Activated effector memory CD4-positive, alpha-beta T cell treated with anti-CD3 and anti-CD28 coated beads, Interleukin-2, amount 50 U/mL, for 16 hours (primary cell): ENCODE data around the gene P3H2.
"Not testable (repeated sequence)": the region's sequence is repeated elsewhere in the genome, so short reads cannot be mapped to it uniquely, and the experiment has no call there.

Source experiments
- DNase-seq: peaks from one replicate; pipeline ENCODE4 v3.0.0-alpha.2; 2020

P3H2 gene

GRCh38 chr3:190079173-190079572 is 41.5 kb downstream of the P3H2 start:
- not testable (repeated sequence) for DNase-seq

DNA sequence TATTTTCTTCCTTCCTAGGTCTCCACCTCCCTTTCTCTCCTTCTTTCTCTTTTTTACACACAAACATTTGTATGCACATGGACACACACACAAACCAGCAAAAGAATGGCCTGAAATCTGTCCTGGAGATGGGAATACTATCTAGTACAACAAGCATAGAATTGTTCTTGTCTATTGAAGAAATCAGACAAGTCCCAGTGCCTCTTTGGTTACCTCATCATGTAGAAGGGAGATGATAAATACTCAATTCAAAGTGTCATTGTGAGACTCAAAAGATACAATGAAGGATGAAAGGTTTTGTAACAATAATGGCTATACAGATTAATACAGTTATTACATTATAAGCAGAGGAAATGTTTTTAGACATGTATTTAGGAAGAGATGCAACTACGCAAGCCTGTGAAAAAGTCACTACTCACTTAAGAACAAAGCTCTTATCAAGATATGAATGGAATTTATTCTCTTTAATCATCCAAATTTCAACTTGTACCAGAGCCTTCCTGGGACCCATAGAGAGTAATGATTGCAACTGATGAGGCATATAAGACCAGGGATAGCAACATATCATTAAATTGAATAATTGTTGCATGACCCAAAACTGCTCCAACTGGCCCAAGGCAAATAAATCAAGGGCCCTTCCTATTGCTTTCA is 43.2 kb downstream of the P3H2 start:
- DNase-seq = no peak

GRCh38 chr3:190076601-190077394 is 43.9 kb downstream of the P3H2 start:
- DNase-seq = no peak

DNA sequence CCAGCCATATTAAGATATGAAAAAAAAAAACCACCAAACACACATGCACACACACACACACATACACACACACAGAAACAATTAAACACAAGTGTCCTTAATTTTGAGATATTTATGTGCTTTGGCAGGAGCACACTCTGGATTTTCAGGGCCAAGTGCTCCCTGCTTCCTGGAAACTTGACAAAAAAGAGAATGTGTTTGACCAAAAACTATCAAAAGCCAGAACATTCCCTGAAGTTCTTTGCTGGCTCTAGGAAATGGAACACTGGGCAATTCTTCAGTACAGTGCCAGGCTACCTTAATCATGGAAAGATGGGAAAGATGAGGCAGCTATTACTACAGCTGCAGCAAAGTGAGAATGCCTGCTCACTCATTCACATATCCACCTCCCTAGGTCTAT is 44.6 kb downstream of the P3H2 start:
- no peak for DNase-seq

- no peak for DNase-seq
These were observed 45.9 kb downstream of the P3H2 start for GRCh38 chr3:190074817-190075216.

- no peak for DNase-seq
These were observed 47.3 kb downstream of the P3H2 start for GRCh38 chr3:190073264-190074008.

DNA sequence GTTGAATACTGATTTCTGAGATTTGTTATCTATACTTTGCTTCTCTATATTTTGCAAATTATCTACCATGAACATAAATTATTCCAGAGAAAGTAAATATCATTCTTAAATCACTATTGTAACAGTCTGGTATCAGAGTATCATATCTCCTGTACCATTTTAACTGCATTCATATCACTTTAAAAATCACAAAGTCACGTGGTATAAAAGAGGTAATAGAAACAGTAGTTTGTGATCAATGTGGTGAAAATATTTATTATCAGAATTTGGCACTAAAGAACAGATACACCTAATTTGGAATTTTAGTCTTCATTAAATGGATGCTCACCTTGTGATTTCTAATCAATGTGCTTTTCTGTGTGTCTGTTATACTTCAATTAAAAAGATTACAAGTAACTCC is 47.8 kb downstream of the P3H2 start:
- no peak for DNase-seq

- not testable (repeated sequence) for DNase-seq
These were observed 48.8 kb downstream of the P3H2 start for GRCh38 chr3:190071921-190072320.

DNA sequence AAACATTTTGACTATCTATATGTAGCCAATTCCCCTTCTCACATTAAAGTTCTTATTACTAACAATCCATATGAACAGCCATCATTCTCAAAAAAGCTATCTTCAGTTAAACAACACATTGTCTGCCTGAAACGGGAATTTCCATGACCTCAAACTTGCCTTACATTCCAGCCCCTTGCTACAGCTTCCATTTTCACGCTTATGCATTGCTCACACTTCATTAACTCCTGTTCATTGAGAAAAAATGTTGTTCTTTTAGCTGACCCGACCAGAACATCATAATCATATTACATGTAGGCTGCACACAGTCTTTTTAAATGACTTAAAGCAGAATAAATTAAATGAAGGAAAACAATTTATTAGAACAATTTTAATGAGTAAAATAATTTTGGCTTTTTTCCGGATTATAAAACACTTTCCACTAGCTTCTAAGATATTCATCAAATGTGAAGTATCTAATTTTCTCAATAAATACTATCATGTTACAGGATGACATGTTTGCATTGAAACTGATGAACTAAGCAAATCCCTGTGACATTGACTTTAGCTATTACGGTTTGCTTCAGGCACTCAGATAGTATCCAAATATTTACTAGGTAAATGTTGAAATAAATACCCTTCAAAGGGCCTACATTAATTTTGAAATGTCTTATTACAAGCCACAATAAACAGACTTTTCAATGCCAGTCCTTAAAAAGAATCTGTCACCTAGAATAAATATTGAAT is 49.9 kb downstream of the P3H2 start:
- no peak for DNase-seq

GRCh38 chr3:190065204-190065603 is 55.5 kb downstream of the P3H2 start:
- no peak for DNase-seq

GRCh38 chr3:190064659-190065058 is 56.0 kb downstream of the P3H2 start:
- no peak for DNase-seq

GRCh38 chr3:190064112-190064511 is 56.6 kb downstream of the P3H2 start:
- no peak for DNase-seq

GRCh38 chr3:190063490-190063889 is 57.2 kb downstream of the P3H2 start:
- no peak for DNase-seq

DNA sequence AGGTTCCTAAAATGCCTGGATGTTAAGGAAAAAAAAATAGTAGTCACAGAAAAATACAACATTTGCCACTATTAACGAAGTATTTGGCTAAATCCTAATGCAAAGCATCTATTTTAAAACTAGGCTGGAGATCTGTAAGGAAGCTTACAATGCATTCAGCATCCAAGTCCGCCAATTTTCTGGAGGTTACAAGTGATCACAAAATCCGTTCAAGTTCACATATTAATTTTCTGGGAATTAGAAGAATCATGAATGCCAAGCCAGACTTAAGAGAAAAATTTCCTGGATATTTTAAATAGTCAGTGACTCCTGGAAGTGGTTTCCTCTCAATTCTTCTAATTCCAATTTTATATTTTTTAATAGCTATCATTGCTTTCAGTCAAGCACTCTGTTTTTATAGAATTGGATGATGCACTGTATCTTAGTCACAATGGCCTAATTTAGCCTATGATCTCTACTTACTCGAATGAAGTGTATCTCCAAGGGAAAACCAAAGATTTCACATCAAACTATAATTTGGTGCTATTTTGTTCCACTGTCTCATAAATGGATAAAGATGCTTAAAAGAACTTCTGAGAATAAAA is 60.4 kb downstream of the P3H2 start:
- no peak for DNase-seq

DNA sequence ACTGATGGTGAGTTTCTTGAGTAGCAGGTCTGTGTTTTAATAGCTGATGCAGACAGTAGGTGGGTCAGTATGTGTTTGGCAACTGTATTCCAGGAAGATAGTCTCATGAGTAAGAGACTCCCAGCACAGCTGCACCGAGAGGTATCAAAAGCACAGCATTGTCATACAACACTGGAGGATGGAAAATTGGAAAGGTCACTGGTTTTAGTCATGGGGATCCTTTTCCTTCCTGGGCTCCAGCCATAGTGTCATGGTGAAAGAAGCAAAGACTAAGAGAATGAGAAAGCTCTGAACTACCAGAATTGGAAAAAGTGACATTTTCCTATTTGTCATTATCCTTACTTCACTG is 61.5 kb downstream of the P3H2 start:
- no peak for DNase-seq

DNA sequence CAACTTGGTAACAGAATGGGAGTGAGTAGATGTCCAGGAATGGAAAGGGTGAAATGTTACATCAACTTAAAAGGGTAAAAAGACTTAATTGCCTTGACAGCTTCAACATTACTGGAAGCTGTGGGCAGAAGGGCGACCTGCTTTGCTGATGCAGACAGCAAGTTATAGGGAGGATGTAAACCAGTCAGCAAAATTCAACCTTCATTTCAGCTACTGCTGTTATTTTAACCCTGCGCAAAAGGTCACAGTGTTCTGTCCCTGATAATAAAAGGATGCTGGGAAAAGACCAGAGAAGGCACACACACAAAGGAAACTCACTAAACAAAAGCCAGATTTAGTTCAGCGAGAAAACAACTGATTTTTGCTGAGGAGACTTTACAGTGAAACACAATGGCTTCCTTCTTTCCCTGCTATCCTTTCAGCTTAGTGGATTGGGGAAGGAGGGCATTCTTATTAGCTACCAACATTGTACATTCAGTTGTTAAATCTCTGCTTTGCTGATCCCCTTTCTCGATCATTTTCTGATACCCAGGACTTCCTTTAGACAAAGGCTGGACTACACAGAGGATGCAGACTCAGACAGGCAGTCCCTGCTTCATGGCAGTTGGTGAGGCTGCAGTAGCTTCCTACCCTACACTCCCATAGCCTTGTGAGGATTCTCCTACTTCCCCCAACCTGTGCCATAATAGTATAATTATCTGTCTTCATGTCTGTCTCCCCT is 62.0 kb downstream of the P3H2 start:
- DNase-seq = no peak

- no peak for DNase-seq
These were observed 64.0 kb downstream of the P3H2 start for GRCh38 chr3:190056742-190057141.

GRCh38 chr3:190055773-190056172 is 64.9 kb downstream of the P3H2 start:
- no peak for DNase-seq

DNA sequence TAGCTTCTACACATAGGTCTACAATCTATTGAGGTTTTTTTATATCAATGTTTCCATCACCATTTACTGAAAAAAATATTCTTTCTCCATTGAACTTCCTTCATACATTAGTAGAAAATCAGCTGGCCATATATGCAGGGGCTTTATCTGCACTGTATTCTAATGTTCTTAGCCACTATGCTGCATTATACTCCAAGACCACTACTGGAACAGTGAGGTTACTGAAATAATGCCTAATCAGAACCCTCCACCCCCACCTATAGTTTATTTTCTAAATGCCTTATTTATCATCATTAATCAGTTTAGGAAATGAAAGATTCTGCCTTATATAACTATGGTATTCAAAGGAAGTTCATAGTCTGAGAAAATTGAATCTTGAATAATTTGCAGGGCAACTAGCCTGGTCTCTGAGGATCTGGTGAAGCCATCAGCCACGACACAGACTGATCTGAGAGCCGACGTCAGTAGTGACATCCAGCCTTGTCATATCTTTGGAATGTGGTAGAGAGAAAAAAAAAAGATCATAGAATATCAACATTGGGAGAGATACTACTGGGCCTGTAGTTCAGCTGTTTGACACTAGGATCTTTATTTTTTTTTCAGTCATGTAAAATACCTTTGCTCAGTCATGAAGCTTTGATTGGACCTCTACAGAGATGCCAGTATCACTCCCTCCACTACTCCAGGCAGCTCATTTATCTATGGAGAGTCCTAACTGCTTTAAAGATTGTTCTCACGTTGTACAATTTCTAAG is 66.6 kb downstream of the P3H2 start:
- DNase-seq = no peak

DNA sequence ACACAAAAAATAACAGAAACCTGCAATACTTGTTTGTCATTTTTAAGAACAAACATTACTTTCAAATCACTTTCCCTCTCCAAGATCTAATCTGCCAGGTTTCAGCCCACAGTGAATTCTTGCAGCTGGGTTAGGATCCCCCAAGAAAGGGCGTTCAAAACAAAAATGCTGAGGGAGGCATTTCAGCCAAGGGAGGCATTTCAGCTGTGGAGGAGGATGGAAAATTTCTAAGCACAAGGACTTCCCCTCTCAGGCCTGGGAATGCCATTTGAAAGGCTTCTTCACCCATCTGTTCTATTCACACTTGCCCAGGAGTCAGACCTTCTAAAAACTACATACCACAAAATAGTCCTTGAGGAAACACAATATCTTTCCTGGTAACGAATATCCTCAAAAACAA is 69.1 kb downstream of the P3H2 start:
- no peak for DNase-seq

DNA sequence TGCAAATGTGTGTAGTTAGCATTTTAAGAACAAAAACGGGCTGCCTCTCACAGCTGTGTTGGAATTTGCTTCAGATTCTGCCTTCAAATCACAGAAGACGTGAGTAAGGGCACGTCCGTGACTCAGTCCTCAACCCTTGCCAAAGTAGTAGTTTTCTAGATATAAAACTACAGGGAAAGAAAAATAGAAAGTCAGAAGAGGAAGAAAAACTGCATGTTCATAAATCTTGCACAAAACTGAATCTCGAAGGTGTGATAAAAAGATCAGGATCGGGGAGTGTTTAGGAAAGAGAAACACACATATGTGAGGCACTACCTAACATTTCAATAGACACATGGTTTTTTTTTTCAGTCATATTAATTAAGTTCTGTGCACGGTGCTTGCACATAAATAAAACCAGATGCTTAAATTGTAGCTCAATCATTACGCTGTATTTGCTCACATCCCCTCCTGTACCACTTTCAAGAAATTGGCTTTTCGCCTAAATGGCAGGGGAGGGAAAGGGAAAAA is 71.7 kb downstream of the P3H2 start:
- no peak for DNase-seq
